ENCODE data around the gene C10orf62. TPM values are rescaled to one million over a fixed set of nuclear protein-coding genes. Genes with fewer than 3 reads are reported as not detected.
"Not testable (repeated sequence)": the region's sequence is repeated elsewhere in the genome, so short reads cannot be mapped to it uniquely, and the experiment has no call there.

The C10orf62 gene
- total and polyA plus RNA-seq, 2 of the 8 experiments (the other 6 are each of a cell fraction or from before 2014, with no cell fraction given) = 0.05 TPM; not detected in 1

- H2BK12ac ChIP-seq (ENCODE audit: low read depth, low read length); H3K4ac ChIP-seq (replicated peaks; ENCODE audit: insufficient read length, low read depth, low read length); H4K20me1 ChIP-seq (replicated peaks in 1 of 2; ENCODE audit: control insufficient read depth in 1 of 2, insufficient read depth in 2 of 2, low read length in 2 of 2); H3K18ac ChIP-seq (ENCODE audit: extremely low read depth, low read length); H3K27me3 ChIP-seq (replicated peaks in 1 of 4; ENCODE audit: control insufficient read depth in 3 of 4, extremely low read depth in 1 of 4, insufficient read depth in 3 of 4, low read length in 3 of 4); H3K79me2 ChIP-seq (ENCODE audit: control insufficient read depth in 1 of 2, insufficient read depth in 2 of 2, low read length in 2 of 2); H4K5ac ChIP-seq (ENCODE audit: insufficient read length, low read depth, low read length); H2BK20ac ChIP-seq (ENCODE audit: low read length); H3K23me2 ChIP-seq (ENCODE audit: low read depth, low read length); H2AK5ac ChIP-seq (ENCODE audit: low read depth, low read length); H3K4me1 ChIP-seq (replicated peaks in 1 of 4; ENCODE audit: control insufficient read depth in 3 of 4, insufficient read depth in 4 of 4, low read length in 3 of 4); H4K8ac ChIP-seq (ENCODE audit: extremely low read depth, insufficient read depth, low read length); H2BK15ac ChIP-seq (ENCODE audit: low read length); H3K9me3 ChIP-seq (ENCODE audit: insufficient read depth in 2 of 2, low read depth in 1 of 2, low read length in 1 of 2); H3K56ac ChIP-seq (replicated peaks; ENCODE audit: insufficient read length, low read depth, low read length); H3K36me3 ChIP-seq (ENCODE audit: control insufficient read depth in 2 of 4, insufficient read depth in 4 of 4, low read length in 3 of 4); FAIRE-seq; H2BK5ac ChIP-seq (ENCODE audit: low read depth, low read length); H2BK120ac ChIP-seq (replicated peaks; ENCODE audit: low read depth, low read length); H3K9ac ChIP-seq (replicated peaks in 1 of 4; ENCODE audit: extremely low read depth in 1 of 4, low read depth in 3 of 4, low read length in 3 of 4); DNase-seq (ENCODE audit: low read depth in 1 of 2, low spot score in 2 of 2); H3K23ac ChIP-seq (ENCODE audit: insufficient read length); H3K4me3 ChIP-seq (ENCODE audit: extremely low read depth in 1 of 4, insufficient read depth in 2 of 4, low read depth in 3 of 4, low read length in 4 of 4); H3K4me2 ChIP-seq (ENCODE audit: insufficient read depth in 1 of 2, low read depth in 2 of 2, low read length in 2 of 2); POLR2A ChIA-PET (ENCODE audit: partially characterized antibody); H2AFZ ChIP-seq (ENCODE audit: low read length); H3K14ac ChIP-seq (ENCODE audit: insufficient read length); H3K27ac ChIP-seq (ENCODE audit: low read depth, low read length); H4K91ac ChIP-seq (replicated peaks; ENCODE audit: insufficient read length, low read length); H3K79me1 ChIP-seq (ENCODE audit: low read depth, low read length): not testable (repeated sequence)
- CTCF ChIA-PET (ENCODE audit: partially characterized antibody) = interaction anchor here (14.6 kb wide), 1 partner anchor 11 kb away, joined by 169 read pairs; the partner anchor contains the start of gene ANKRD2
- 96% methylated on average over 12 of the region's 12 CpGs; no CpG with 5 or more reads in 1 of the 2 experiments for WGBS, 2 experiments (ENCODE audit: extremely low coverage in 1 of 2, insufficient coverage in 1 of 2, insufficient read length in 1 of 2, insufficient replicate concordance in 2 of 2, low coverage in 1 of 2, low lambda C conversion rate in 2 of 2, missing lambda C conversion rate in 1 of 2)
These were observed 28.0 kb upstream of the C10orf62 start for GRCh38 chr10:97561386-97562077.

GRCh38 chr10:97562329-97562728 is 27.2 kb upstream of the C10orf62 start:
- H3K56ac ChIP-seq (replicated peaks; ENCODE audit: insufficient read length, low read depth, low read length); FAIRE-seq; H3K79me2 ChIP-seq (ENCODE audit: control insufficient read depth in 1 of 2, insufficient read depth in 2 of 2, low read length in 2 of 2); H3K9ac ChIP-seq (replicated peaks in 1 of 4; ENCODE audit: extremely low read depth in 1 of 4, low read depth in 3 of 4, low read length in 3 of 4); H2BK12ac ChIP-seq (ENCODE audit: low read depth, low read length); H2BK20ac ChIP-seq (ENCODE audit: low read length); H4K5ac ChIP-seq (ENCODE audit: insufficient read length, low read depth, low read length); H3K9me3 ChIP-seq (ENCODE audit: insufficient read depth in 2 of 2, low read depth in 1 of 2, low read length in 1 of 2); H3K23me2 ChIP-seq (ENCODE audit: low read depth, low read length); H3K4me3 ChIP-seq (ENCODE audit: extremely low read depth in 1 of 4, insufficient read depth in 2 of 4, low read depth in 3 of 4, low read length in 4 of 4); H2BK120ac ChIP-seq (replicated peaks; ENCODE audit: low read depth, low read length); DNase-seq (ENCODE audit: low read depth in 1 of 2, low spot score in 2 of 2); H3K18ac ChIP-seq (ENCODE audit: extremely low read depth, low read length); H3K23ac ChIP-seq (ENCODE audit: insufficient read length); H4K8ac ChIP-seq (ENCODE audit: extremely low read depth, insufficient read depth, low read length); H4K91ac ChIP-seq (replicated peaks; ENCODE audit: insufficient read length, low read length); H3K36me3 ChIP-seq (ENCODE audit: control insufficient read depth in 2 of 4, insufficient read depth in 4 of 4, low read length in 3 of 4); H2BK5ac ChIP-seq (ENCODE audit: low read depth, low read length); H3K27me3 ChIP-seq (replicated peaks in 1 of 4; ENCODE audit: control insufficient read depth in 3 of 4, extremely low read depth in 1 of 4, insufficient read depth in 3 of 4, low read length in 3 of 4); H3K27ac ChIP-seq (ENCODE audit: low read depth, low read length); H3K79me1 ChIP-seq (ENCODE audit: low read depth, low read length); H3K4me2 ChIP-seq (ENCODE audit: insufficient read depth in 1 of 2, low read depth in 2 of 2, low read length in 2 of 2); H2AFZ ChIP-seq (ENCODE audit: low read length); H2BK15ac ChIP-seq (ENCODE audit: low read length); H4K20me1 ChIP-seq (replicated peaks in 1 of 2; ENCODE audit: control insufficient read depth in 1 of 2, insufficient read depth in 2 of 2, low read length in 2 of 2); POLR2A ChIA-PET (ENCODE audit: partially characterized antibody); H3K14ac ChIP-seq (ENCODE audit: insufficient read length); H3K4me1 ChIP-seq (replicated peaks in 1 of 4; ENCODE audit: control insufficient read depth in 3 of 4, insufficient read depth in 4 of 4, low read length in 3 of 4); H2AK5ac ChIP-seq (ENCODE audit: low read depth, low read length); H3K4ac ChIP-seq (replicated peaks; ENCODE audit: insufficient read length, low read depth, low read length): not testable (repeated sequence)
- CTCF ChIA-PET (ENCODE audit: partially characterized antibody) = interaction anchor here (14.6 kb wide), 1 partner anchor 10 kb away, joined by 169 read pairs; the partner anchor contains the start of gene ANKRD2
- 91% methylated on average over 5 of the region's 5 CpGs; no CpG with 5 or more reads in 1 of the 2 experiments for WGBS, 2 experiments (ENCODE audit: extremely low coverage in 1 of 2, insufficient coverage in 1 of 2, insufficient read length in 1 of 2, insufficient replicate concordance in 2 of 2, low coverage in 1 of 2, low lambda C conversion rate in 2 of 2, missing lambda C conversion rate in 1 of 2)
